Pancreas (tissue), 10 donors: ENCODE data around the gene TIE1. TPM values are rescaled to one million over a fixed set of nuclear protein-coding genes. Genes with fewer than 3 reads are reported as not detected.

Experiments used
- ATAC-seq, 4 donors: fragments of 200-7000 bp; cut with Tn5 transposase; one replicate each; pipeline versions ENCODE4 v1.8.0 to v1.9.1; 2020; ENCODE audit warnings: mild to moderate bottlenecking in 4 of 4, moderate library complexity in 4 of 4
- DNase-seq, 6 donors: peaks; one replicate each; pipeline ENCODE4 v3.0.0-alpha.2; 2020
- FAIRE-seq: peaks from 2 replicates; lab custom pipeline; 2012; peaks lifted over from hg19 to GRCh38; lab: Jason Lieb, UNC
- H3K27ac ChIP-seq, 4 donors: fragments of 200-600 bp; sonication (generic); 1 replicate in 3 of 4; 2 replicates in 1 of 4; pipeline versions ENCODE4 v1.5.0 to v1.8.0; 2020
- H3K27me3 ChIP-seq, 4 donors: fragments of 200-600 bp; one replicate each; pipeline ENCODE4 v1.8.0; 2021
- H3K36me3 ChIP-seq, 3 donors: fragments of 200-600 bp; sonication (generic) in 1 of 3; one replicate each; pipeline versions ENCODE4 v1.5.0 to v1.8.0; 2020 to 2021
- H3K4me1 ChIP-seq, 3 donors: fragments of 200-600 bp; one replicate each; pipeline ENCODE4 v1.8.0; 2021
- H3K4me3 ChIP-seq, 4 donors: fragments of 200-600 bp; sonication (generic) in 2 of 4; one replicate each; pipeline versions ENCODE4 v1.5.0 to v1.8.0; 2020 to 2021
- H3K9me3 ChIP-seq, 4 donors: fragments of 200-600 bp; one replicate each; pipeline ENCODE4 v1.8.0; 2021
- WGBS, 2 donors: extraction: QIAGEN DNeasy Blood & Tissue Kit; methylation state at CpG; one replicate each; pipeline ENCODE4 v1.1.7; 2013; 5-methylcytosine and 5-hydroxymethylcytosine counted together
- intact Hi-C, 3 donors: fragments of 100-400 bp; cut with DNase I; formaldehyde crosslinking; loops; one replicate each; pipeline versions ENCODE4 v1.11.1 to v1.14.2; 2022
- polyA plus RNA-seq, 2 donors: library from polyadenylated mRNA; stranded (reverse); fragments of 200-250 nt; gene quantifications; one replicate each; pipeline ENCODE4 v1.2.3, GENCODE V29; 2013
- total RNA-seq, 6 donors: library from RNA; stranded (reverse); fragmentation: NEBNext Ultra II Directional in 4 of 6; extraction: Animal tissue kit (Norgen Biotek cat#: 25700) in 4 of 6; gene quantifications; one replicate each; pipeline versions ENCODE4 v1.2.1 to v1.2.4, GENCODE V29; 2021 to 2023
- TF ChIP-seq, protein P1 (sequence below), 4 donors: fragments of 200-600 bp; sonication (generic) in 3 of 4; IDR thresholded peaks; one replicate each; pipeline versions ENCODE4 v1.5.0 to v1.8.0; 2021; ENCODE audit warnings: antibody characterized with exemption in 4 of 4
- donor health status: healthy with polysubstance abuse.
- donor health status: DM: no; HTN: no; CAD: no; lungs with moderate emphysema.
- donor health status: DM: no; HTN: no; CAD: no.
- donor health status: control.
- donor health status: control.
- donor health status: Bipolar disorder and iron deficiency.
- donor health status: DM: yes; HTN: yes; CAD: no.
- donor health status: DM: no; HTN: no; CAD: no.
- donor health status: DM: no; HTN: no; CAD: no.
- donor health status: DM: yes; HTN: yes; CAD: no.

The TIE1 gene
- total and polyA plus RNA-seq, 8 donors, result 2.1 to 8.3 (median 4.4) TPM

DNA sequence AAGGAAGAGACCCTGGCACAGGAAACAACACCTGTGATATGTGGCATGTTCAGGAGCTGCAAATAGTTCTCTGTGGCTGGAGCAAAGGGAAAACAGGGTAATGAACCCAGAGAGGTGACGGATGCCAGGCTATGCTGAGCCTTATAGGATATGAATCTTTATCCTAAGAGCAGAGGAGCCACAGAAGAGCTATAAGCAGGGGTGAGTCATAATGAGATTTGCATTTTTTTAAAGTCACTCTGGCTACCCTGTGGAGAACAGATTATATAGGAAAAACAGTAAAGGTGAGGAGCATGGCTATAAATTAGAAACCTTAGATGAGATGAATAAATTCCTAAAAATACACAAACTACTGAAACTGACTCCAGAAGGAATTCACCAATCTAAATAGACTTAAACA, 24.0 kb downstream of the TIE1 start:
- H3K4me3 ChIP-seq, result no peak overlapping the region
- no peaks in the 10 kb centered on the region for H3K27me3 ChIP-seq
- H3K27ac ChIP-seq, result no peak overlapping the region
- no peaks in the 10 kb centered on the region for H3K9me3 ChIP-seq
- intact Hi-C loops, result no loop called here
- TF ChIP-seq, protein P1, sequence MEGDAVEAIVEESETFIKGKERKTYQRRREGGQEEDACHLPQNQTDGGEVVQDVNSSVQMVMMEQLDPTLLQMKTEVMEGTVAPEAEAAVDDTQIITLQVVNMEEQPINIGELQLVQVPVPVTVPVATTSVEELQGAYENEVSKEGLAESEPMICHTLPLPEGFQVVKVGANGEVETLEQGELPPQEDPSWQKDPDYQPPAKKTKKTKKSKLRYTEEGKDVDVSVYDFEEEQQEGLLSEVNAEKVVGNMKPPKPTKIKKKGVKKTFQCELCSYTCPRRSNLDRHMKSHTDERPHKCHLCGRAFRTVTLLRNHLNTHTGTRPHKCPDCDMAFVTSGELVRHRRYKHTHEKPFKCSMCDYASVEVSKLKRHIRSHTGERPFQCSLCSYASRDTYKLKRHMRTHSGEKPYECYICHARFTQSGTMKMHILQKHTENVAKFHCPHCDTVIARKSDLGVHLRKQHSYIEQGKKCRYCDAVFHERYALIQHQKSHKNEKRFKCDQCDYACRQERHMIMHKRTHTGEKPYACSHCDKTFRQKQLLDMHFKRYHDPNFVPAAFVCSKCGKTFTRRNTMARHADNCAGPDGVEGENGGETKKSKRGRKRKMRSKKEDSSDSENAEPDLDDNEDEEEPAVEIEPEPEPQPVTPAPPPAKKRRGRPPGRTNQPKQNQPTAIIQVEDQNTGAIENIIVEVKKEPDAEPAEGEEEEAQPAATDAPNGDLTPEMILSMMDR (IDR thresholded peaks at IDR 0.05), result no peak
- no peak for ATAC-seq
- WGBS, 2 donors, result 99 to 100% methylated on average over 1 of the region's 1 CpG
- no peaks in the 10 kb centered on the region for H3K4me1 ChIP-seq
- DNase-seq, result no peak
- no peak for FAIRE-seq
- no peaks in the 10 kb centered on the region for H3K36me3 ChIP-seq

DNA sequence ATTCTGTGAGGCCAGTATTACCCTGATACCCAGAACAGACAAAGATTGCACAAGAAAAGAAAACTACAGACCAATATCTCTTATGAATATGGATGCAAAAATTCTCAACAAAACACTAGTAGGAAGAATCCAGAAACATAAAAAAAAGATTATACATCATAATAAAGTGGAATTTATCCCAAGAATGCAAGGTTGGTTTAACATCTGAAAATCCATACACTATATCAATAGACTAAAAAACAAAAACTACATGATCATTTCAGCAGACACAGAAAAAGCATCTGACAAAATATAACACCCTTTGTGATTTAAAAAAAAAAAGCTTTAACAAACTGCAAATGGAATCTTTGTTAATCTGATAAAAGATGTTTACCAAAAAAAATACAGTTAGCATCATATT, 24.6 kb downstream of the TIE1 start:
- H3K36me3 ChIP-seq, result no peaks in the 10 kb centered on the region
- DNase-seq (no peak), FAIRE-seq (no peak), ATAC-seq (no peak)
- H3K9me3 ChIP-seq, result no peaks in the 10 kb centered on the region
- no peak overlapping the region for H3K27ac ChIP-seq
- H3K27me3 ChIP-seq, result no peaks in the 10 kb centered on the region
- H3K4me3 ChIP-seq, result no peak overlapping the region
- TF ChIP-seq, protein P1 (IDR thresholded peaks at IDR 0.05), result no peak
- H3K4me1 ChIP-seq, result no peaks in the 10 kb centered on the region
- intact Hi-C loops, result no loop called here

DNA sequence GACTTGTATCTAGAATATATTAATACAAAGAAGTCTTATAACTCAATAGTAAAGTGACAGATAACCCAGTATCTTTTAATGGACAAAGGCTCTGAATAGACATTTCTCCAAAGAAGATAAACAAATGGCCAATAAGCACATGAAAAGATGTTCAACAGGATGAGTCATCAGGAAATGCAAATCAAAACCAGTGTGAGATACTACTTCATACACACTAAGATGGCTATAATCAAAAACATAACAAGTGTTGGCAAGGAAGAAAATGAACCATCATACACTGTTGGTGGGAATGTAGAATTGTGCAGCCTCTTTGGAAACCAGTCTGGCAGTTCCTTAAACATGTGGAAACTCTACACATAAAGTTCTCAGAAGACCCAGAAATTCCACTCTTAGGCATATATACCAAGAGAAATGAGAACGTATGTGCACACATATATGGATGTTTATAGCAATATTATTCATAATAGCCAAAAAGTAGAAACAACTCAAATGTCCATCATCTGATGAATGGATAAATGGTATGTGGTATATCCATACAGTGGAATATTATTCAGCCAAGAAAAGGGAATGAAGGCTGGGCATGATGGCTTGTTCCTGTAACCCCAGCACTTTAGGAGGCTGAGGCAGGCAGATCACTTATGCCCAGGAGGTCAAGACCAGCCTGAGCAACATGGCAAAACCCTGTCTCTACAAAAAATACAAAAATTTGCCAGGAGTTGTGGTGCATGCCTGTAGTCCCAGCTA, 26.9 kb downstream of the TIE1 start:
- FAIRE-seq, result no peak
- Histone ChIP-seq H3K27me3 (no peaks in the 10 kb centered on the region), H3K36me3 (no peaks in the 10 kb centered on the region), H3K27ac (no peak overlapping the region), H3K9me3 (no peaks in the 10 kb centered on the region), H3K4me1 (no peaks in the 10 kb centered on the region), H3K4me3 (no peak overlapping the region)
- WGBS, 2 donors, result 90 to 95% methylated on average over 1 of the region's 1 CpG
- intact Hi-C loops, result no loop called here
- TF ChIP-seq, protein P1 (IDR thresholded peaks at IDR 0.05), result no peak
- no peak for ATAC-seq
- DNase-seq, result no peak

DNA sequence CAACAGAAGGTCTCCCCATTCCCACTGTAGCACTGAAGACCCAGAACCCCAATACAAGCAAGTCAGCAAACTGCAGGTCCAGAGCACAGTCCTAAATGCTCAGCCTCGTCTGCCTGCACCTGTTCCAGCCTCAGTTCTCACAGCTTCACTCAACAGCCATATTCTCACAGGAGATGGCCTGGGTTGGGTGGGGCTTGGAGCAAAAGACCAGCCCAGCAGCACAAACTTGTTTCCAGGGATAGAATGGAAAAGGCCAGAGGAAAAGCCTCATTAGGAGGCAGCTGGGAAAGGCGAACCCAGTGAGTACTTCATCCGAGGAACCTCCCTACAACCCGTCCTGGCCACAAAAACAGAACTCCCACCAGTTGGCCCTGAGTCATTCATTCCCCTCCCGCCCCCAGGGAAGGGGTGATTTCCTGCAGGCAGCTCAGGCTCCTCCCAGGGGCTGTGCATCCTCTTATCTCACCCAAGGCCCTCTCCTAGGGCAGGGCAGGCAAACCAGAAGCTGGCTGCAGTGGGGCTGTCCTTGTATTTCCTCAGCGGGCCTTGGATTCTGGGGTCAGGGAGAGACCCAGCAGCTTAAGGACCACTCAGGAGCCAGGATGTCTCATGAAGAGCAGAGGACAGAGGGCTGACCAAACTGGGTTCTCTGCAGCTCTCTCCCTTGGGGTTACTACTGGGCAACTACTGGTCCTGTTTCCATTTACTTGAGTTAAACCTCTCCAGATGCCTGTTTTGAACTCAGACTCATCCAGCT, 29.4 kb downstream of the TIE1 start:
- no peaks in the 10 kb centered on the region for H3K27me3 ChIP-seq
- WGBS, 2 donors, result 75 to 81% methylated on average over 6 of the region's 6 CpGs
- TF ChIP-seq, protein P1 (IDR thresholded peaks at IDR 0.05), result no peak
- no peaks in the 10 kb centered on the region for H3K9me3 ChIP-seq
- no peaks in the 10 kb centered on the region for H3K36me3 ChIP-seq
- H3K4me3 ChIP-seq, result no peak overlapping the region
- FAIRE-seq (no peak), ATAC-seq (peak in 3 of 4 donors; percentile 47 to 79 (median 77)), DNase-seq (no peak)
- intact Hi-C loops, result no loop called here
- H3K27ac ChIP-seq, result no peak overlapping the region
- H3K4me1 ChIP-seq, result no peaks in the 10 kb centered on the region

DNA sequence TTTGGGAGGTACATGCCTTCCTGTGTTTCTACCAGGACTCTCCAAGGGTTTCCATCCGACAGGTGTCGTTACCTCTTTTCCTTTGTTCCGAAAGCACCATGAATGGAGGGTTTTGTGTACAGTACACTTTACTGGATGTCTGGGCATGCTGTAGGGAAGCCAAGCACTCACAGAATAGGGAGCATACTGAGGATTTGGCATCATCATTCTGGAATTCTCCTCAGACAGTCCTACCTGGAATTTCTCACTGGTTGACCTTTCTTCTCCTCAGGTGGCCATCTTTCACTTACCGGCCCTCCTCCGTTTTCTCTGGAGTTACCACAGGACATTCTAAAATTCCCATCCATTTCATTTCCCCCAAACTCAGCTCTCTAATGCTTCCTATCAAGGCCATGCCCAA, 30.9 kb downstream of the TIE1 start:
- 95 to 97% methylated on average over 5 of the region's 5 CpGs for WGBS, 2 donors
- H3K4me3 ChIP-seq, result no peak overlapping the region
- TF ChIP-seq, protein P1 (IDR thresholded peaks at IDR 0.05), result no peak
- no peaks in the 10 kb centered on the region for H3K4me1 ChIP-seq
- H3K27ac ChIP-seq, result no peak overlapping the region
- H3K27me3 ChIP-seq, result no peaks in the 10 kb centered on the region
- DNase-seq (no peak), FAIRE-seq (no peak), ATAC-seq (no peak)
- no peaks in the 10 kb centered on the region for H3K9me3 ChIP-seq
- no peaks in the 10 kb centered on the region for H3K36me3 ChIP-seq
- intact Hi-C loops, result no loop called here
